DND-41 (cell line): ENCODE measurements around the gene SUPT16H.

Experiments
- ATAC-seq: fragments of 200-7000 bp; cut with Tn5 transposase; 3 replicates; pipeline ENCODE4 v1.9.1; 2021; ENCODE audit warnings: low read depth; ENCODE audit not compliant: insufficient read depth
- DNase-seq: peaks from one replicate; pipeline ENCODE4 v3.0.0-alpha.2; 2020
- H2AFZ ChIP-seq: 2 replicates; pipeline ENCODE4 v1.6.0; 2012; ENCODE audit warnings: low read depth, low read length
- H3K27ac ChIP-seq: 2 replicates; pipeline ENCODE4 v1.5.1; 2012; ENCODE audit warnings: low read length, inconsistent platforms
- H3K27me3 ChIP-seq: fragments of 200-600 bp; sonication (generic); 2 replicates; pipeline ENCODE4 v1.6.0; 2012; ENCODE audit warnings: low read length, mild to moderate bottlenecking, inconsistent platforms; ENCODE audit not compliant: insufficient read depth, poor library complexity
- H3K36me3 ChIP-seq: 2 replicates; pipeline ENCODE4 v1.5.1; 2012; ENCODE audit warnings: low read length, inconsistent platforms; ENCODE audit not compliant: insufficient read depth
- H3K4me1 ChIP-seq: 2 replicates; pipeline ENCODE4 v1.5.1; 2012; ENCODE audit warnings: mild to moderate bottlenecking, low read length; ENCODE audit not compliant: insufficient read depth
- H3K4me2 ChIP-seq: 2 replicates; pipeline ENCODE4 v1.6.0; 2012; ENCODE audit warnings: mild to moderate bottlenecking, moderate library complexity, low read length, inconsistent platforms; ENCODE audit not compliant: insufficient read depth
- H3K4me3 ChIP-seq, 2 experiments: fragments of 200-600 bp in 1 of 2; shearing (Covaris generic) in 1 of 2; 2 replicates each; pipeline ENCODE4 v1.5.1; 2012 to 2016; ENCODE audit warnings: inconsistent platforms in 2 of 2, low read length in 2 of 2, mild to moderate bottlenecking in 2 of 2, low read depth in 1 of 2, moderate library complexity in 1 of 2
- H3K79me2 ChIP-seq: 2 replicates; pipeline ENCODE4 v1.6.0; 2012; ENCODE audit warnings: low read length, inconsistent platforms; ENCODE audit not compliant: insufficient read depth
- H3K9ac ChIP-seq: 2 replicates; pipeline ENCODE4 v1.6.0; 2012; ENCODE audit warnings: low read depth, mild to moderate bottlenecking, inconsistent platforms, low read length, moderate library complexity
- H3K9me3 ChIP-seq: 2 replicates; pipeline ENCODE4 v1.5.1; 2012; ENCODE audit warnings: low read length, moderate library complexity, mild to moderate bottlenecking, inconsistent platforms; ENCODE audit not compliant: insufficient read depth, severe bottlenecking
- H4K20me1 ChIP-seq: 2 replicates; pipeline ENCODE4 v1.6.0; 2012; ENCODE audit warnings: low read length; ENCODE audit not compliant: insufficient read depth
- CTCF ChIP-seq: IDR thresholded peaks from 2 replicates; pipeline ENCODE4 v1.5.1; 2012; ENCODE audit warnings: borderline replicate concordance, low read length, moderate library complexity, mild to moderate bottlenecking; ENCODE audit not compliant: poor library complexity, severe bottlenecking; ENCODE audit errors: extremely low read depth
- EZH2 ChIP-seq: IDR thresholded peaks from 3 replicates; pipeline ENCODE4 v1.6.1; 2012; ENCODE audit warnings: borderline replicate concordance, low read depth, mild to moderate bottlenecking, moderate library complexity, low read length, inconsistent platforms; ENCODE audit not compliant: severe bottlenecking

Gene SUPT16H

GRCh38 chr14:21399311-21399870 is 15.6 kb upstream of the SUPT16H start:
- DNase-seq (no peak), ATAC-seq (no peak)
- no peak overlapping the region for H3K27ac ChIP-seq
- H3K9me3 ChIP-seq, result no peaks in the 10 kb centered on the region
- H2AFZ ChIP-seq, result no peak overlapping the region
- TF ChIP-seq CTCF (no peak), EZH2 (no peak)
- H3K4me1 ChIP-seq, result no peaks in the 10 kb centered on the region
- no peaks in the 10 kb centered on the region for H4K20me1 ChIP-seq
- H3K4me2 ChIP-seq, result no peak overlapping the region
- H3K4me3 ChIP-seq, result no peak overlapping the region
- H3K36me3 ChIP-seq, result peaks cover 95% of the 10 kb centered on the region
- no peak overlapping the region for H3K9ac ChIP-seq
- H3K79me2 ChIP-seq, result no peaks in the 10 kb centered on the region
- no peaks in the 10 kb centered on the region for H3K27me3 ChIP-seq

DNA sequence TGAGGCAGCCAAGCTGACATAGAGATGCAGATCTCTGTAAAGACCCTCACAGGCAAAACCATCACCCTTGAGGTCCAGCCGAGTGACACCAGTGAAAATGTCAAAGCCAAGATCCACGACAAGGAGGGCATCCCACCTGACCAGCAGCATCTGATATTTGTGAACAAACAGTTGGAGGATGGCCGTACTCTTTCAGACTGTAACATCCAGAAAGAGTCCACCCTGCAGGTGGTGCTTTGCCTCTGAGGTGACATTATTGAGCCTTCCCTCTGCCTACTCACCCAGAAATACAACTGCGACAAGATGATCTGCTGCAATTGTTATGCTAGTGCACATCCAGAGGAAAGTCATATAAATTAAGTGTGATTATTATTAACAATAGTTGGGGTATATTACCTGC is 15.1 kb upstream of the SUPT16H start:
- Histone ChIP-seq H3K9me3 (no peaks in the 10 kb centered on the region), H3K4me2 (no peak overlapping the region), H2AFZ (no peak overlapping the region), H3K36me3 (peaks cover 97% of the 10 kb centered on the region), H3K4me1 (no peaks in the 10 kb centered on the region), H3K79me2 (no peaks in the 10 kb centered on the region), H3K27ac (no peak overlapping the region), H3K27me3 (no peaks in the 10 kb centered on the region), H3K9ac (no peak overlapping the region), H4K20me1 (no peaks in the 10 kb centered on the region), H3K4me3 (no peak overlapping the region)
- ATAC-seq (no peak), DNase-seq (no peak)
- TF ChIP-seq CTCF, result no peak
- no peak for TF ChIP-seq EZH2

DNA sequence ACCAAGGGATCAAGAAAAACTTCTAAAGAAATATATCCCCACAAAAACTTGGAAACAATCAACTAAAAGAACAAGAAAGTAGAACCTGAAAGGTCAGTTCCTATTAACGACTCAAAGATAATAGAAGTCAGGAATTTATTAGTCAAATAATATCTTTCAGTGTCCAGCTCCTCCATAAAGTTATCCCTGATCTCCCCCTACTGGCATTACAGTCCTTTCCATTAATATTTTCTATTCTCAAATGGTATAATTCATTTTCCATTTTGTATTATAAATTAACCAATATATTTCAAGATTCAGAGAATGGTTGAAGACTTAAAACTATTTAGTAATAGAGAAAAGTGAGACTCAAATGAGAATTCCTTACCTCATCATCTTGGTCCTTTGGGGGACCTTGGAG is 11.6 kb upstream of the SUPT16H start:
- H2AFZ ChIP-seq, result no peak overlapping the region
- ATAC-seq (no peak), DNase-seq (no peak)
- no peaks in the 10 kb centered on the region for H3K9me3 ChIP-seq
- TF ChIP-seq CTCF, result no peak
- no peak for TF ChIP-seq EZH2
- H3K79me2 ChIP-seq, result no peaks in the 10 kb centered on the region
- no peaks in the 10 kb centered on the region for H3K4me1 ChIP-seq
- H4K20me1 ChIP-seq, result no peaks in the 10 kb centered on the region
- H3K27ac ChIP-seq, result no peak overlapping the region
- peaks cover 97% of the 10 kb centered on the region for H3K36me3 ChIP-seq
- no peak overlapping the region for H3K9ac ChIP-seq
- no peaks in the 10 kb centered on the region for H3K27me3 ChIP-seq
- H3K4me3 ChIP-seq, result no peak overlapping the region
- H3K4me2 ChIP-seq, result no peak overlapping the region
